AG10803 (cell line): ENCODE results near the gene EDAR.

Source experiments
- DNase-seq: peaks from one replicate; pipeline ENCODE4 v3.0.0; 2010; ENCODE audit warnings: low read depth
- H3K4me3 ChIP-seq: 2 replicates; pipeline ENCODE4 v1.5.1; 2011; ENCODE audit warnings: mild to moderate bottlenecking, low read length, control low read depth
- TF ChIP-seq, protein P1 (sequence below): conservative IDR thresholded peaks from 2 replicates; pipeline ENCODE4 v1.5.1; 2011; ENCODE audit warnings: mild to moderate bottlenecking, low read length, control low read depth, inconsistent platforms

The EDAR gene

DNA sequence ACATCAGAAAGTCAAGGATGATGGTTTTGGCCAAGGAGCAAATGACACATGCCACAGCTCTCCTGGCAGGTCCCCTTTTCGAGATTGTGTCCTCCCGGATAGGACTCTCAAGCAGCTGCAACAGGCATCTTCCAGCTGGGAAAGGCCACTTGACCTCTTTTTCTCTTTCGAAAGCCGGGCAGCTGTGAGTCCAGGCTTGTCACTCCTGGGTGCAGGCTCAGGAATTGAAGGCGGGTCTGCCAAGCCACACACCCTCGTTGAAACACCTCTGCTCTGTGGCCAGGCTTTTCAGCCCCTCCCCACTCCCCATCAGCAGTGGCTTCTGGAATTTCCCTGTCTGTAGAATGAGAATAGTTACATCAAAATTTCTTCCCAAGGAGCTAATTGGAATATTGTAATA, 104.4 kb downstream of the EDAR start:
- no peak for DNase-seq
- no peak overlapping the region for H3K4me3 ChIP-seq
- TF ChIP-seq, protein P1, sequence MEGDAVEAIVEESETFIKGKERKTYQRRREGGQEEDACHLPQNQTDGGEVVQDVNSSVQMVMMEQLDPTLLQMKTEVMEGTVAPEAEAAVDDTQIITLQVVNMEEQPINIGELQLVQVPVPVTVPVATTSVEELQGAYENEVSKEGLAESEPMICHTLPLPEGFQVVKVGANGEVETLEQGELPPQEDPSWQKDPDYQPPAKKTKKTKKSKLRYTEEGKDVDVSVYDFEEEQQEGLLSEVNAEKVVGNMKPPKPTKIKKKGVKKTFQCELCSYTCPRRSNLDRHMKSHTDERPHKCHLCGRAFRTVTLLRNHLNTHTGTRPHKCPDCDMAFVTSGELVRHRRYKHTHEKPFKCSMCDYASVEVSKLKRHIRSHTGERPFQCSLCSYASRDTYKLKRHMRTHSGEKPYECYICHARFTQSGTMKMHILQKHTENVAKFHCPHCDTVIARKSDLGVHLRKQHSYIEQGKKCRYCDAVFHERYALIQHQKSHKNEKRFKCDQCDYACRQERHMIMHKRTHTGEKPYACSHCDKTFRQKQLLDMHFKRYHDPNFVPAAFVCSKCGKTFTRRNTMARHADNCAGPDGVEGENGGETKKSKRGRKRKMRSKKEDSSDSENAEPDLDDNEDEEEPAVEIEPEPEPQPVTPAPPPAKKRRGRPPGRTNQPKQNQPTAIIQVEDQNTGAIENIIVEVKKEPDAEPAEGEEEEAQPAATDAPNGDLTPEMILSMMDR: no peak

- TF ChIP-seq, protein P1: no peak
- H3K4me3 ChIP-seq: no peak overlapping the region
- DNase-seq: no peak
These were observed 110.7 kb downstream of the EDAR start for GRCh38 chr2:108878276-108878675.

- DNase-seq: no peak
- TF ChIP-seq, protein P1: no peak
- H3K4me3 ChIP-seq: no peak overlapping the region
These were observed 111.5 kb downstream of the EDAR start for GRCh38 chr2:108877506-108877905.

GRCh38 chr2:108870069-108870644, 118.9 kb downstream of the EDAR start:
- no peak overlapping the region for H3K4me3 ChIP-seq
- TF ChIP-seq, protein P1: no peak
- no peak for DNase-seq

- no peak overlapping the region for H3K4me3 ChIP-seq
- TF ChIP-seq, protein P1: no peak
- no peak for DNase-seq
These were observed 119.5 kb downstream of the EDAR start for GRCh38 chr2:108869542-108869941.

DNA sequence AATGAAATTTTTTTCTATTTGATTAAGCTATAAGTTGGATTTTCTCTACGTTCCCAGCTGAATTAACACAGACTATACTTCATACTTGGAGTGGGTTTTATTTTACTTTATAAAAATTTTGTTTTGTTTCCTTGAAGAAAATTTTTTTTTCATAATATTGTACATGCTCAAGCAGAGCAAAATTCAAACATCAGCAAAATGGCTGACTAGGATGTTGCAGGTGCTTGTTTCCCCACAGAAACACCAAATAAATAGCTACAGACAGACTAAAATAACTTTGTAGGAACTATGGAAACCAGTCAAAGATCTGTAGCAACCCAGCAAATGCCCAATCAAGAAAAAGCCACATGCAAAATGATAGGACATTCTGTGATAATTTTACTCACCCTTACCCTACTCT, 120.1 kb downstream of the EDAR start:
- TF ChIP-seq, protein P1: no peak
- no peak for DNase-seq
- no peak overlapping the region for H3K4me3 ChIP-seq

- H3K4me3 ChIP-seq: no peak overlapping the region
- TF ChIP-seq, protein P1: no peak
- DNase-seq: no peak
These were observed 123.0 kb downstream of the EDAR start for GRCh38 chr2:108866041-108866440.
